ENCODE measurements around the gene SPPL2C. TPM values are rescaled to one million over a fixed set of nuclear protein-coding genes. Genes with fewer than 3 reads are reported as not detected.

SPPL2C gene
- total and polyA plus RNA-seq, 2 of the 8 experiments (the other 6 are each of a cell fraction or from before 2014, with no cell fraction given): not detected

- H3K14ac ChIP-seq (ENCODE audit: insufficient read length): no peak overlapping the region
- FAIRE-seq (no peak), DNase-seq (ENCODE audit: low read depth in 1 of 2, low spot score in 2 of 2) (no peak)
- no peak overlapping the region for H2BK12ac ChIP-seq (ENCODE audit: low read depth, low read length)
- H3K27ac ChIP-seq (ENCODE audit: low read depth, low read length): no peak overlapping the region
- H3K36me3 ChIP-seq (ENCODE audit: control insufficient read depth in 2 of 4, insufficient read depth in 4 of 4, low read length in 3 of 4): no peaks in the 10 kb centered on the region
- no peak overlapping the region for H2AFZ ChIP-seq (ENCODE audit: low read length)
- no peak overlapping the region for H2BK5ac ChIP-seq (ENCODE audit: low read depth, low read length)
- H2BK120ac ChIP-seq (replicated peaks; ENCODE audit: low read depth, low read length): no peak overlapping the region
- no peaks in the 10 kb centered on the region for H3K79me1 ChIP-seq (ENCODE audit: low read depth, low read length)
- peaks cover 0 to 3% of the 10 kb centered on the region in 2 experiments for H4K20me1 ChIP-seq (replicated peaks in 1 of 2; ENCODE audit: control insufficient read depth in 1 of 2, insufficient read depth in 2 of 2, low read length in 2 of 2)
- no peak overlapping the region for H3K18ac ChIP-seq (ENCODE audit: extremely low read depth, low read length)
- no peaks in the 10 kb centered on the region for H3K9me3 ChIP-seq (ENCODE audit: insufficient read depth in 2 of 2, low read depth in 1 of 2, low read length in 1 of 2)
- no peak overlapping the region for H3K56ac ChIP-seq (replicated peaks; ENCODE audit: insufficient read length, low read depth, low read length)
- no peak overlapping the region for H3K4me2 ChIP-seq (ENCODE audit: insufficient read depth in 1 of 2, low read depth in 2 of 2, low read length in 2 of 2)
- H3K27me3 ChIP-seq (replicated peaks in 1 of 4; ENCODE audit: control insufficient read depth in 3 of 4, extremely low read depth in 1 of 4, insufficient read depth in 3 of 4, low read length in 3 of 4): peaks cover 0 to 4% (median 0%) of the 10 kb centered on the region in 4 experiments; a peak in 2 of 7 replicates
- no peak overlapping the region for H3K9ac ChIP-seq (replicated peaks in 1 of 4; ENCODE audit: extremely low read depth in 1 of 4, low read depth in 3 of 4, low read length in 3 of 4)
- no peaks in the 10 kb centered on the region for H3K79me2 ChIP-seq (ENCODE audit: control insufficient read depth in 1 of 2, insufficient read depth in 2 of 2, low read length in 2 of 2)
- no peaks in the 10 kb centered on the region for H3K23me2 ChIP-seq (ENCODE audit: low read depth, low read length)
- 0 out of 7 replicates have a peak, but pooled peaks cover 0 to 3% (median 0%) of the 10 kb centered on the region in 4 experiments for H3K4me1 ChIP-seq (replicated peaks in 1 of 4; ENCODE audit: control insufficient read depth in 3 of 4, insufficient read depth in 4 of 4, low read length in 3 of 4)
- H4K91ac ChIP-seq (replicated peaks; ENCODE audit: insufficient read length, low read length): no peak overlapping the region
- TF ChIP-seq KDM4A (IDR thresholded peaks at IDR 0.05; ENCODE audit: low read depth, low read length, severe bottlenecking) (no peak), CBX5 (IDR thresholded peaks at IDR 0.05; ENCODE audit: low read depth, low read length) (no peak), POLR2A (IDR thresholded peaks at IDR 0.05; ENCODE audit: control extremely low read depth in 1 of 2, low read depth in 2 of 2, low read length in 2 of 2) (no peak), POU5F1 (IDR thresholded peaks at IDR 0.05; ENCODE audit: low read depth, low read length) (no peak), ASH2L (IDR thresholded peaks at IDR 0.05; ENCODE audit: low read length) (no peak)
- no peak overlapping the region for H2AK5ac ChIP-seq (ENCODE audit: low read depth, low read length)
- no peak overlapping the region for H4K8ac ChIP-seq (ENCODE audit: extremely low read depth, insufficient read depth, low read length)
- H3K4me3 ChIP-seq (ENCODE audit: extremely low read depth in 1 of 4, insufficient read depth in 2 of 4, low read depth in 3 of 4, low read length in 4 of 4): no peak overlapping the region
- 86% methylated on average over 9 of the region's 9 CpGs; no CpG with 5 or more reads in 1 of the 2 experiments for WGBS, 2 experiments (ENCODE audit: extremely low coverage in 1 of 2, insufficient coverage in 1 of 2, insufficient read length in 1 of 2, insufficient replicate concordance in 2 of 2, low coverage in 1 of 2, low lambda C conversion rate in 2 of 2, missing lambda C conversion rate in 1 of 2)
- ChIA-PET POLR2A (ENCODE audit: partially characterized antibody) (no interaction called here), CTCF (ENCODE audit: partially characterized antibody) (interaction anchor here (0.7 to 2.0 kb wide), 7 partner anchors 10 to 214 kb away, joined by 3 to 6 read pairs (median 3); partner anchors contain the start of gene CRHR1)
- H4K5ac ChIP-seq (ENCODE audit: insufficient read length, low read depth, low read length): no peak overlapping the region
- H2BK20ac ChIP-seq (ENCODE audit: low read length): no peak overlapping the region
- H3K4ac ChIP-seq (replicated peaks; ENCODE audit: insufficient read length, low read depth, low read length): no peak overlapping the region
- no peak overlapping the region for H2BK15ac ChIP-seq (ENCODE audit: low read length)
- no peak overlapping the region for H3K23ac ChIP-seq (ENCODE audit: insufficient read length)
Observed at GRCh38 chr17:45854209-45854608, 9.5 kb downstream of the SPPL2C start.

All from H1 (cell line).